Endothelial cell (in vitro differentiated cells): Measurements from ENCODE around the gene SMAD6. TPM values are rescaled to one million over a fixed set of nuclear protein-coding genes. Genes with fewer than 3 reads are reported as not detected.
A peak's percentile ranks its signal among the peaks of the same experiment; 100 is the strongest.

ENCODE experiments used
- DNase-seq: peaks from one replicate; pipeline ENCODE4 v3.0.0; 2021; ENCODE audit warnings: low spot score
- H3K27ac Mint-ChIP-seq: one replicate; pipeline ENCODE4 v1.8.0; 2021; ENCODE audit warnings: mixed read lengths, inconsistent platforms; ENCODE audit not compliant: unreplicated experiment
- H3K27me3 Mint-ChIP-seq: one replicate; pipeline ENCODE4 v1.8.0; 2021; ENCODE audit warnings: mild to moderate bottlenecking, moderate library complexity, mixed read lengths, inconsistent platforms; ENCODE audit not compliant: unreplicated experiment
- H3K36me3 Mint-ChIP-seq: one replicate; pipeline ENCODE4 v1.8.0; 2021; ENCODE audit warnings: mild to moderate bottlenecking, low read depth, mixed read lengths, inconsistent platforms; ENCODE audit not compliant: unreplicated experiment
- H3K4me1 Mint-ChIP-seq: one replicate; pipeline ENCODE4 v1.8.0; 2021; ENCODE audit warnings: mild to moderate bottlenecking, mixed read lengths, inconsistent platforms; ENCODE audit not compliant: unreplicated experiment
- H3K4me3 Mint-ChIP-seq: one replicate; pipeline ENCODE4 v1.8.0; 2021; ENCODE audit warnings: mild to moderate bottlenecking, mixed read lengths, inconsistent platforms; ENCODE audit not compliant: unreplicated experiment
- H3K9me3 Mint-ChIP-seq: one replicate; pipeline ENCODE4 v1.8.0; 2021; ENCODE audit warnings: mixed read lengths, inconsistent platforms; ENCODE audit not compliant: unreplicated experiment
- CTCF ChIP-seq: fragments of 200-600 bp; sonication (generic); IDR thresholded peaks from one replicate; pipeline ENCODE4 v1.5.0; 2021; ENCODE audit warnings: antibody characterized with exemption; ENCODE audit not compliant: unreplicated experiment
- total RNA-seq: library from RNA; stranded (reverse); fragmentation: NEBNext Ultra II Directional; extraction: Animal tissue kit (Norgen Biotek cat#: 25700); gene quantifications from one replicate; pipeline ENCODE4 v1.2.1, GENCODE V29; 2021; ENCODE audit not compliant: unreplicated experiment

SMAD6 gene
- total RNA-seq, 1 donor from 2014 or later = 21.3 TPM

DNA sequence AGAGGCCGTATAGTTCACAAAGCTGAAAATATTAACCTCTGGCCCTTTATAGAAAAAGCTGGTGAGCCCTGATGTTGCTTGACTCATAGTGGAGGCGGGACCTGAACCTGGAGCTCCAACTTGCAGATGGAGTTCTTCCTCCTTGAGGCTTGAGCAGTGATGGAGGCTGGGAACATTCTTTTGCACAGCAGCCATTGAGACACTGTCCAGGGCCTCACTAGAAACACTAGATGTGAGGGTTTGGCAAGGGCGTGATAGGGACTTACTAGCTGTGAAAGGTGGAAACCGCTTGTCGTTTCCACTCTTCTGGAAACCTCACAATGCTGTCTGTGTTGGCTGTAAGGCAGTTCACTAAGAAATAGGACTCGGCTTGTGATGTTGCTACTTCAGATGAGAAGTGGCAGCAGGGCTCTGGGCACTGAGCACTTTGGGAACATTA, 12.5 kb downstream of the SMAD6 start:
- peaks cover 18% of the 10 kb centered on the region for H3K36me3 Mint-ChIP-seq
- peaks cover 3% of the 10 kb centered on the region for H3K27me3 Mint-ChIP-seq
- no peak overlapping the region for H3K27ac Mint-ChIP-seq
- no peaks in the 10 kb centered on the region for H3K9me3 Mint-ChIP-seq
- no peak for DNase-seq
- H3K4me1 Mint-ChIP-seq = peaks cover 43% of the 10 kb centered on the region
- H3K4me3 Mint-ChIP-seq = no peak overlapping the region
- TF ChIP-seq CTCF = no peak

GRCh38 chr15:66715181-66715624, 13.2 kb downstream of the SMAD6 start:
- peak overlapping the region; percentile 4 for H3K4me3 Mint-ChIP-seq

DNA sequence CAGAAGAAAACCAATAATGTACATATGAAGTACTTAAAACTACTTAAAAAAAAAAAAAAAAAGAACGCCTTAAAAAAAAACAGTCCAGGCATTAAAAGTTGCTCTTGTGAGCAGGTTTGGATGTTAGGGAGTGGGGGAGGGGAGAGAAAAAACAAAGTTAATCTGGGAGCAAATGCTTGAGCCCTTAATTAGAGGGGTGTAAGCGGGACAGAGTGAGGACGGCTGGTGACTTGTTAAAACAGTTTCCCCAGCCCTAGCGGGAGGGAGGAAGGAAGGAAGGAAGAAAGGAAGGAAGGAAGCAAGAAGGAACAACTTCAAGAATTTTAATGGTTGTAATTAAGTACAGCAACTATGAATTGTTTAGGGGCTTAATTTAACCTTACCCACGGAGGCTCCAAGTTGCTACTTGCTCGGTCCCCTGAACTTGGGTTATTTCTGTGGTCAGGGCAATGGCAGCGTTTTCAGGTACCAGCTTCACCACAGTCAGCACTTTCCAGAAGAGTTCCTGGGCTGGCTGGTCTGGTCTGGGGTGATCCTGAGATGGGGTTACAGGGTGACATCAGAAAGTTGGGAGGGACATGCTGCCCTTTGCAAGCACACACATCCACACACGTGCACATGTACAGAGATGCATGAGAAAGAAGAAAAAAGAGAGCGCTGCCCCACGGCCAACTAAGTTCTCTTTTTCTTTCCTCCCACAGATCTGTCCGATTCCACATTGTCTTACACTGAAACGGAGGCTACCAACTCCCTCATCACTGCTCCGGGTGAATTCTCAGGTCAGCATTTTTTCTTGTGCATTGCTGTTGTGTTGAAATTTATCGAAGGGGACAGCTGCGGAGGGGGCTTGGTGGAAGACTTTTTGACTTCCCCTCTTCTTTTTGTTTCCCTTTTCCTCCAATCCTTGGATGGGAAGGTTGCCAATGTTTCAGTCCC, 14.0 kb downstream of the SMAD6 start:
- Mint-ChIP-seq H3K9me3 (no peaks in the 10 kb centered on the region), H3K4me3 (peak overlapping the region; percentile 44), H3K27me3 (peaks cover 3% of the 10 kb centered on the region), H3K4me1 (peaks cover 48% of the 10 kb centered on the region), H3K36me3 (peaks cover 22% of the 10 kb centered on the region), H3K27ac (no peak overlapping the region)
- no peak for TF ChIP-seq CTCF
- DNase-seq = no peak

More at GRCh38 chr15:66715181-66715624, 13.2 kb downstream of the SMAD6 start:
- TF ChIP-seq CTCF = no peak
- H3K27ac Mint-ChIP-seq = no peak overlapping the region
- no peak for DNase-seq
- peaks cover 3% of the 10 kb centered on the region for H3K27me3 Mint-ChIP-seq
- H3K36me3 Mint-ChIP-seq = peaks cover 18% of the 10 kb centered on the region
- H3K4me1 Mint-ChIP-seq = peaks cover 45% of the 10 kb centered on the region
- no peaks in the 10 kb centered on the region for H3K9me3 Mint-ChIP-seq

DNA sequence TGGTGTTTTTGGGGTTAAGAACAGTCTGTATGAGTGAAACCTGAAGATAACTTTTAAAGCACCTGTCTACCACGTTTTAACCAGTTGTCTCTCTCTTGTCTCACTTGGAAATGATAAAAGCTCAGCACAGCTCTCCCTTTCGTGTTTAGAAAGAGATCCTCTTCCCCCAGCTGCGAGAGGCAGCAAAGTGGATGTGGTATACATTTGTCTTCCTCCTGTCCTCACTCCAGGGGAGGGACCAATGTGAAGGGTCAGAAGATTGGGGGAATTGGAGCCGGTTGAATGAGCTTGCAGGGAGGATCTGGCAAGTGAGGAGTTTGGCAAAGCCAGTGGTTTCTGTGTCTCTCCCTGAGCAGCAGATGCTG, 14.6 kb downstream of the SMAD6 start:
- Mint-ChIP-seq H3K9me3 (no peaks in the 10 kb centered on the region), H3K36me3 (peaks cover 28% of the 10 kb centered on the region), H3K27me3 (peaks cover 3% of the 10 kb centered on the region), H3K4me3 (peak overlapping the region; percentile 44), H3K4me1 (peaks cover 54% of the 10 kb centered on the region), H3K27ac (no peak overlapping the region)
- TF ChIP-seq CTCF = no peak
- no peak for DNase-seq
